ENCODE data around the gene DRC7. TPM values are rescaled to one million over a fixed set of nuclear protein-coding genes. Genes with fewer than 3 reads are reported as not detected.

The DRC7 gene
- total and polyA plus RNA-seq, 2 experiments from 2014 or later: not detected

- no peak for TF ChIP-seq EZH2phosphoT487 (IDR thresholded peaks at IDR 0.05; ENCODE audit: insufficient read depth, low read depth)
- TF ChIP-seq EZH2 (IDR thresholded peaks at IDR 0.05; ENCODE audit: insufficient read depth, poor library complexity, severe bottlenecking): no peak
- Histone ChIP-seq H3K9me3 (ENCODE audit: low read depth) (no peaks in the 10 kb centered on the region), H3K4me3 (no peak overlapping the region), H3K27me3 (replicated peaks; ENCODE audit: insufficient read depth) (no peaks in the 10 kb centered on the region), H2AFZ (no peak overlapping the region), H4K20me1 (ENCODE audit: insufficient read depth) (no peaks in the 10 kb centered on the region), H3K9ac (no peak overlapping the region), H3K36me3 (ENCODE audit: low read depth) (no peaks in the 10 kb centered on the region), H3K9me2 (ENCODE audit: insufficient read depth) (no peaks in the 10 kb centered on the region), H3K79me2 (ENCODE audit: insufficient read depth) (no peaks in the 10 kb centered on the region), H3K4me2 (ENCODE audit: unreplicated experiment) (no peak overlapping the region), H3K27ac (no peak overlapping the region), H3F3A (ENCODE audit: insufficient read depth) (no peaks in the 10 kb centered on the region), H3K4me1 (ENCODE audit: insufficient read depth) (no peaks in the 10 kb centered on the region)
- 64 to 71% methylated on average over 13 to 17 of the region's 17 CpGs for WGBS, 2 experiments (ENCODE audit: low coverage in 1 of 2, low lambda C conversion rate in 2 of 2, missing lambda C conversion rate in 2 of 2)
- in situ Hi-C loops (cut with MboI): no loop called here
- DNase-seq: no peak
Observed at GRCh38 chr16:57721356-57722209, 27.0 kb downstream of the DRC7 start.

- Histone ChIP-seq H3K27me3 (replicated peaks; ENCODE audit: insufficient read depth) (no peaks in the 10 kb centered on the region), H3K4me1 (ENCODE audit: insufficient read depth) (no peaks in the 10 kb centered on the region), H3K36me3 (ENCODE audit: low read depth) (no peaks in the 10 kb centered on the region), H3K9ac (no peak overlapping the region), H3K4me3 (no peak overlapping the region), H3K9me3 (ENCODE audit: low read depth) (no peaks in the 10 kb centered on the region), H4K20me1 (ENCODE audit: insufficient read depth) (no peaks in the 10 kb centered on the region), H2AFZ (no peak overlapping the region), H3K9me2 (ENCODE audit: insufficient read depth) (no peaks in the 10 kb centered on the region), H3K27ac (no peak overlapping the region), H3K4me2 (ENCODE audit: unreplicated experiment) (no peak overlapping the region), H3F3A (ENCODE audit: insufficient read depth) (no peaks in the 10 kb centered on the region), H3K79me2 (ENCODE audit: insufficient read depth) (no peaks in the 10 kb centered on the region)
- in situ Hi-C loops (cut with MboI): no loop called here
- WGBS, 2 experiments (ENCODE audit: low coverage in 1 of 2, low lambda C conversion rate in 2 of 2, missing lambda C conversion rate in 2 of 2): 63 to 86% methylated on average over 2 of the region's 2 CpGs
- TF ChIP-seq EZH2phosphoT487 (IDR thresholded peaks at IDR 0.05; ENCODE audit: insufficient read depth, low read depth) (no peak), EZH2 (IDR thresholded peaks at IDR 0.05; ENCODE audit: insufficient read depth, poor library complexity, severe bottlenecking) (no peak)
- no peak for DNase-seq
Observed at GRCh38 chr16:57722210-57722499, 27.5 kb downstream of the DRC7 start.

DNA sequence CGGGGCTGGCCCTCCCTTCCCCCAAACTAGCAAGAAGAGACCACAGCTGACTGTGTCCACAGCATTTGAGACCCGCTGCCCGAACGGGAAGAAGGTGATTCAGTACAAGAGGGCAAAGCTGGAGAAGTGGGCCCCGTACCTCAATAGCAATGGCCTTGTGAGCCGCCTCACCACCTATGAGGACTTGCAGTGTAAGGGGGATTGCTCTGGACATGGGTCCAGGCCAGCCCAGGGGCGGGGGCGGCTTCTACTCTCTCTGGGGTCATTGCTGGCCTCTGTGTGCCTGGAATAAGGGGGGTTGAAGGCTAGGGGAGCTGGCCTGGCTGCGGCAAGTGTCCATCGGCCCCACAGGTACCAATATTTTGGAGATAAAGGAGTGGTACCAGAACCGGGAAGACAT is 28.0 kb downstream of the DRC7 start:
- no peaks in the 10 kb centered on the region for H3K4me1 ChIP-seq (ENCODE audit: insufficient read depth)
- H3K27ac ChIP-seq: no peak overlapping the region
- H3K4me3 ChIP-seq: no peak overlapping the region
- no peaks in the 10 kb centered on the region for H4K20me1 ChIP-seq (ENCODE audit: insufficient read depth)
- no peak overlapping the region for H3K4me2 ChIP-seq (ENCODE audit: unreplicated experiment)
- WGBS, 2 experiments (ENCODE audit: low coverage in 1 of 2, low lambda C conversion rate in 2 of 2, missing lambda C conversion rate in 2 of 2): 72% methylated on average over 11 of the region's 11 CpGs
- H3K36me3 ChIP-seq (ENCODE audit: low read depth): no peaks in the 10 kb centered on the region
- no peak overlapping the region for H2AFZ ChIP-seq
- no peaks in the 10 kb centered on the region for H3K9me3 ChIP-seq (ENCODE audit: low read depth)
- in situ Hi-C loops (cut with MboI): no loop called here
- H3K27me3 ChIP-seq (replicated peaks; ENCODE audit: insufficient read depth): no peaks in the 10 kb centered on the region
- H3F3A ChIP-seq (ENCODE audit: insufficient read depth): no peaks in the 10 kb centered on the region
- no peaks in the 10 kb centered on the region for H3K9me2 ChIP-seq (ENCODE audit: insufficient read depth)
- no peak overlapping the region for H3K9ac ChIP-seq
- TF ChIP-seq EZH2phosphoT487 (IDR thresholded peaks at IDR 0.05; ENCODE audit: insufficient read depth, low read depth) (no peak), EZH2 (IDR thresholded peaks at IDR 0.05; ENCODE audit: insufficient read depth, poor library complexity, severe bottlenecking) (no peak)
- no peaks in the 10 kb centered on the region for H3K79me2 ChIP-seq (ENCODE audit: insufficient read depth)
- no peak for DNase-seq

- H3K9me2 ChIP-seq (ENCODE audit: insufficient read depth): no peaks in the 10 kb centered on the region
- no peaks in the 10 kb centered on the region for H3K36me3 ChIP-seq (ENCODE audit: low read depth)
- DNase-seq: peak; percentile 22
- no peaks in the 10 kb centered on the region for H3K4me1 ChIP-seq (ENCODE audit: insufficient read depth)
- no peak overlapping the region for H3K4me3 ChIP-seq
- no peaks in the 10 kb centered on the region for H4K20me1 ChIP-seq (ENCODE audit: insufficient read depth)
- no peak for TF ChIP-seq EZH2 (IDR thresholded peaks at IDR 0.05; ENCODE audit: insufficient read depth, poor library complexity, severe bottlenecking)
- TF ChIP-seq EZH2phosphoT487 (IDR thresholded peaks at IDR 0.05; ENCODE audit: insufficient read depth, low read depth): no peak
- in situ Hi-C loops (cut with MboI): no loop called here
- H3K9ac ChIP-seq: no peak overlapping the region
- no peak overlapping the region for H3K27ac ChIP-seq
- H3K9me3 ChIP-seq (ENCODE audit: low read depth): no peaks in the 10 kb centered on the region
- H2AFZ ChIP-seq: no peak overlapping the region
- H3F3A ChIP-seq (ENCODE audit: insufficient read depth): no peaks in the 10 kb centered on the region
- H3K4me2 ChIP-seq (ENCODE audit: unreplicated experiment): no peak overlapping the region
- no peaks in the 10 kb centered on the region for H3K27me3 ChIP-seq (replicated peaks; ENCODE audit: insufficient read depth)
- WGBS, 2 experiments (ENCODE audit: low coverage in 1 of 2, low lambda C conversion rate in 2 of 2, missing lambda C conversion rate in 2 of 2): 66 to 71% methylated on average over 7 of the region's 7 CpGs
- no peaks in the 10 kb centered on the region for H3K79me2 ChIP-seq (ENCODE audit: insufficient read depth)
Observed at GRCh38 chr16:57723170-57723569, 28.6 kb downstream of the DRC7 start.

All from GM23248 (cell line).